Stomach (tissue), 9 donors: ENCODE measurements around the gene TMEM135. TPM values are rescaled to one million over a fixed set of nuclear protein-coding genes. Genes with fewer than 3 reads are reported as not detected.

Source experiments
- DNase-seq, 2 donors: peaks; one replicate each; pipeline versions ENCODE4 v3.0.0 to v3.0.0-alpha.2; 2013 to 2019
- H3K27ac ChIP-seq, 5 donors: fragments of 200-600 bp in 4 of 5; sonication (generic) in 4 of 5; one replicate each; pipeline ENCODE4 v1.5.1; 2013 to 2019; ENCODE audit warnings: mild to moderate bottlenecking in 1 of 5, moderate library complexity in 1 of 5
- H3K27me3 ChIP-seq, 3 donors: fragments of 200-600 bp; sonication (generic); one replicate each; pipeline ENCODE4 v1.5.1; 2017 to 2019; ENCODE audit warnings: mixed run types in 1 of 3
- H3K36me3 ChIP-seq, 4 donors: fragments of 200-600 bp; sonication (generic); 1 replicate in 3 of 4; 2 replicates in 1 of 4; pipeline ENCODE4 v1.5.1; 2016 to 2019
- H3K4me1 ChIP-seq, 4 donors: fragments of 200-600 bp; sonication (generic); one replicate each; pipeline ENCODE4 v1.5.1; 2016 to 2019
- H3K4me3 ChIP-seq, 4 donors: fragments of 200-600 bp; sonication (generic) in 3 of 4; one replicate each; pipeline ENCODE4 v1.5.1; 2016 to 2019; ENCODE audit warnings: mild to moderate bottlenecking in 1 of 4
- H3K9me3 ChIP-seq, 4 donors: fragments of 200-600 bp; sonication (generic); one replicate each; pipeline ENCODE4 v1.5.1; 2016 to 2019
- CTCF ChIP-seq, 7 experiments: fragments of 450-650 bp in 4 of 7; fragments of 200-600 bp in 3 of 7; sonication (generic) in 3 of 7; IDR thresholded peaks; one replicate each; pipeline ENCODE4 v1.5.1; 2016 to 2019; ENCODE audit warnings: antibody characterized with exemption in 7 of 7, control low read depth in 2 of 7, mild to moderate bottlenecking in 1 of 7
- EP300 ChIP-seq: sonication (generic); formaldehyde crosslinking; IDR thresholded peaks from one replicate; pipeline ENCODE4 v1.6.1; 2017; ENCODE audit warnings: antibody characterized with exemption
- POLR2A ChIP-seq, 4 donors: fragments of 450-650 bp; IDR thresholded peaks; one replicate each; pipeline ENCODE4 v1.6.1; 2016; ENCODE audit warnings: antibody characterized with exemption in 4 of 4, control low read depth in 2 of 4, mild to moderate bottlenecking in 1 of 4, moderate library complexity in 1 of 4
- POLR2AphosphoS5 ChIP-seq, 3 donors: sonication (generic); formaldehyde crosslinking; IDR thresholded peaks; one replicate each; pipeline ENCODE4 v1.6.1; 2016; ENCODE audit warnings: antibody characterized with exemption in 3 of 3
- WGBS, 5 donors: extraction: QIAGEN DNeasy Blood & Tissue Kit in 3 of 5; methylation state at CpG; one replicate each; pipeline versions ENCODE4 v1.1.5 to v1.1.7; 2013 to 2018; 5-methylcytosine and 5-hydroxymethylcytosine counted together
- intact Hi-C: fragments of 100-400 bp; cut with DNase I; formaldehyde crosslinking; loops from one replicate; pipeline ENCODE4 v1.15.1; 2023; ENCODE audit warnings: low total_unique reads
- polyA plus RNA-seq, 3 donors: library from polyadenylated mRNA; stranded (reverse); fragments of 200-250 nt; gene quantifications; one replicate each; pipeline ENCODE4 v1.2.3, GENCODE V29; 2013
- total RNA-seq, 5 donors: library from RNA; depleted of rRNA; stranded (reverse); fragments of >200 nt; gene quantifications; one replicate each; pipeline versions ENCODE4 v1.1.0 to v1.2.3, GENCODE V29; 2014 to 2016
- donor health status: healthy with polysubstance abuse.
- donor health status: Bipolar disorder and iron deficiency.
- donor health status: healthy.

TMEM135 gene
- total and polyA plus RNA-seq, 8 donors = 0.58 to 202 (median 3.9) TPM

GRCh38 chr11:87076260-87076783 lies 38.6 kb downstream of the TMEM135 start:
- Histone ChIP-seq H3K4me1 (no peaks in the 10 kb centered on the region), H3K27me3 (no peaks in the 10 kb centered on the region), H3K9me3 (no peaks in the 10 kb centered on the region), H3K36me3 (peaks cover 0 to 66% (median 50%) of the 10 kb centered on the region in 4 donors), H3K27ac (no peak overlapping the region), H3K4me3 (no peak overlapping the region)
- WGBS, 5 donors = 65 to 94% (median 79%) methylated on average over 3 of the region's 3 CpGs
- no peak for DNase-seq
- TF ChIP-seq POLR2AphosphoS5 (IDR thresholded peaks at IDR 0.05) = no peak
- no peak for TF ChIP-seq POLR2A (IDR thresholded peaks at IDR 0.05)
- no peak for TF ChIP-seq CTCF (IDR thresholded peaks at IDR 0.05)
- TF ChIP-seq EP300 = no peak
- intact Hi-C loops = no loop called here

- 87 to 97% (median 91%) methylated on average over 3 of the region's 3 CpGs for WGBS, 5 donors
- DNase-seq = no peak
- H3K9me3 ChIP-seq = no peaks in the 10 kb centered on the region
- no peaks in the 10 kb centered on the region for H3K27me3 ChIP-seq
- no peak overlapping the region for H3K27ac ChIP-seq
- H3K4me3 ChIP-seq = no peak overlapping the region
- intact Hi-C loops = no loop called here
- peaks cover 0 to 62% (median 46%) of the 10 kb centered on the region in 4 donors for H3K36me3 ChIP-seq
- TF ChIP-seq POLR2AphosphoS5 (IDR thresholded peaks at IDR 0.05) (no peak), POLR2A (IDR thresholded peaks at IDR 0.05) (no peak), EP300 (no peak), CTCF (IDR thresholded peaks at IDR 0.05) (no peak)
- no peaks in the 10 kb centered on the region for H3K4me1 ChIP-seq
These were observed 39.2 kb downstream of the TMEM135 start for GRCh38 chr11:87076874-87077429.

- WGBS, 5 donors = 24 to 40% (median 28%) methylated on average over 3 of the region's 3 CpGs
- H3K4me3 ChIP-seq = no peak overlapping the region
- no peak for DNase-seq
- peaks cover 0 to 26% (median 12%) of the 10 kb centered on the region in 4 donors for H3K36me3 ChIP-seq
- TF ChIP-seq CTCF (IDR thresholded peaks at IDR 0.05) (no peak), POLR2A (IDR thresholded peaks at IDR 0.05) (no peak), EP300 (no peak), POLR2AphosphoS5 (IDR thresholded peaks at IDR 0.05) (no peak)
- H3K4me1 ChIP-seq = peaks cover 0 to 6% (median 0%) of the 10 kb centered on the region in 4 donors
- intact Hi-C loops = no loop called here
- no peaks in the 10 kb centered on the region for H3K9me3 ChIP-seq
- no peak overlapping the region for H3K27ac ChIP-seq
- H3K27me3 ChIP-seq = no peaks in the 10 kb centered on the region
These were observed 43.6 kb downstream of the TMEM135 start for GRCh38 chr11:87081358-87081757.

GRCh38 chr11:87082590-87082989 lies 44.9 kb downstream of the TMEM135 start:
- H3K4me1 ChIP-seq = peaks cover 0 to 6% (median 0%) of the 10 kb centered on the region in 4 donors
- no peak for TF ChIP-seq POLR2A (IDR thresholded peaks at IDR 0.05)
- no peak for TF ChIP-seq POLR2AphosphoS5 (IDR thresholded peaks at IDR 0.05)
- no peak for TF ChIP-seq CTCF (IDR thresholded peaks at IDR 0.05)
- TF ChIP-seq EP300 = no peak
- H3K27me3 ChIP-seq = no peaks in the 10 kb centered on the region
- H3K36me3 ChIP-seq = peaks cover 0 to 14% (median 1%) of the 10 kb centered on the region in 4 donors
- DNase-seq = no peak
- H3K27ac ChIP-seq = no peak overlapping the region
- WGBS, 5 donors = 56 to 68% (median 63%) methylated on average over 3 of the region's 3 CpGs
- intact Hi-C loops = no loop called here
- no peak overlapping the region for H3K4me3 ChIP-seq
- no peaks in the 10 kb centered on the region for H3K9me3 ChIP-seq
